ENCODE results near the gene DLG2.

DNA sequence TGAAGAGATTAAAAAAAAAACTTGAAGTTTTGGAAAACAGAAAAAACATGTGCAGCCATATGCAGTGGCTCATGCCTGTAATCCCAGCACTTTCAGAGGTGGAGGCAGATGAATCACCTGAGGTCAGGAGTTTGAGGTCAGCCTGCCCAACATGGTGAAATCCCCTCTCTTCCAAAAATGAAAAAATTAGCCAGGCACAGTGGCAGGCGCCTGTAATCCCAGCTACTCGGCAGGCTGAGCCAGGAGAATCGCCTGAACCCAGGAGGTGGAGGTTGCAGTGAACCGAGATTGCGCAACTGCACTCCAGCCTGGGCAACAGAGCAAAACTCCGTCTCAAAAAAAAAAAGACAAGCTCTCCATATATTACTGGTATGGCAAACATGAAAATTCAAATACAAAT is 7.6 kb downstream of the DLG2 start:
- TF ChIP-seq POLR2AphosphoS5 (IDR thresholded peaks at IDR 0.05; ENCODE audit: low read depth, low read length) (no peak), TAF1 (IDR thresholded peaks at IDR 0.05; ENCODE audit: borderline replicate concordance, insufficient read depth, low read length) (no peak)
